SU-DHL-6 (cell line): ENCODE data around the gene PRRC2C.
"Not testable (repeated sequence)": the region's sequence is repeated elsewhere in the genome, so short reads cannot be mapped to it uniquely, and the experiment has no call there.

Experiments
- CTCF ChIP-seq: fragments of 200-600 bp; sonication (generic); IDR thresholded peaks from one replicate; pipeline ENCODE4 v1.5.1; 2017; ENCODE audit warnings: antibody characterized with exemption, mild to moderate bottlenecking, low read length, moderate library complexity; ENCODE audit not compliant: insufficient read depth, poor library complexity, severe bottlenecking
- EZH2phosphoT487 ChIP-seq: fragments of 200-600 bp; sonication (generic), shearing (Covaris generic); conservative IDR thresholded peaks from 2 replicates; pipeline ENCODE4 v1.6.1; 2018; ENCODE audit warnings: mild to moderate bottlenecking, antibody characterized with exemption, low read length, moderate library complexity, mixed read lengths

GRCh38 chr1:171600310-171600709 lies 115.0 kb downstream of the PRRC2C start:
- not testable (repeated sequence) for TF ChIP-seq CTCF, EZH2phosphoT487
